Measurements from ENCODE around the gene CENPT. TPM values are rescaled to one million over a fixed set of nuclear protein-coding genes. Genes with fewer than 3 reads are reported as not detected.
A peak's percentile ranks its signal among the peaks of the same experiment; 100 is the strongest.

Gene CENPT
- total and polyA plus RNA-seq, 2 of the 13 experiments (the other 11 are each of a cell fraction or from before 2014, with no cell fraction given) = 40.9 to 43.3 TPM

DNA sequence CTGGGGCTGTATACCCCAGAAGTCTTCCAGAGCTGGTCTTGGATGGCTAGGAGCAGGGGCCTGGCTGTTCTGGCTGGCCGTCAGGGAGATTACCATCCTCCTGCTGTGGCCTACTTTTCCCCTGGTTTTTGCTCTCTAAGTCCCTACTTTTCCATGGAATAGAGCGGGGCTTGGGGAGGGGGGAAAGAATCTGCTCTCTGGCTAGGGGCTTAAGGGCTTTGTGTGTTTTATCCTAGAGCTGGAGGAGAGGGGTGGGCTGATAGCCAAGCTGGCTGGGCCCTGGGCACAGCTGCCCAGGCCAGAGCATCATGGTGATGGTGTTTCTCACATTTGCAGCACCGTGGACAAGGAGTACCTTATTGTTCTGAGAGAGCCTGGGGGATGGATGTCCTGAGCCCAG is 40.8 kb upstream of the CENPT start (continued):
- TF ChIP-seq, protein P1, sequence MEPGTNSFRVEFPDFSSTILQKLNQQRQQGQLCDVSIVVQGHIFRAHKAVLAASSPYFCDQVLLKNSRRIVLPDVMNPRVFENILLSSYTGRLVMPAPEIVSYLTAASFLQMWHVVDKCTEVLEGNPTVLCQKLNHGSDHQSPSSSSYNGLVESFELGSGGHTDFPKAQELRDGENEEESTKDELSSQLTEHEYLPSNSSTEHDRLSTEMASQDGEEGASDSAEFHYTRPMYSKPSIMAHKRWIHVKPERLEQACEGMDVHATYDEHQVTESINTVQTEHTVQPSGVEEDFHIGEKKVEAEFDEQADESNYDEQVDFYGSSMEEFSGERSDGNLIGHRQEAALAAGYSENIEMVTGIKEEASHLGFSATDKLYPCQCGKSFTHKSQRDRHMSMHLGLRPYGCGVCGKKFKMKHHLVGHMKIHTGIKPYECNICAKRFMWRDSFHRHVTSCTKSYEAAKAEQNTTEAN (CRISPR knock-in tag; conservative IDR thresholded peaks at IDR 0.05) = no peak
- TF ChIP-seq CBX2 (IDR thresholded peaks at IDR 0.05; ENCODE audit: low read depth, low read length) (no peak), CBX2 (CRISPR knock-in tag; IDR thresholded peaks at IDR 0.05; ENCODE audit: low read depth) (no peak), ZKSCAN5 (CRISPR knock-in tag; IDR thresholded peaks at IDR 0.05) (no peak), FOXM1 (CRISPR knock-in tag; IDR thresholded peaks at IDR 0.05) (no peak)

DNA sequence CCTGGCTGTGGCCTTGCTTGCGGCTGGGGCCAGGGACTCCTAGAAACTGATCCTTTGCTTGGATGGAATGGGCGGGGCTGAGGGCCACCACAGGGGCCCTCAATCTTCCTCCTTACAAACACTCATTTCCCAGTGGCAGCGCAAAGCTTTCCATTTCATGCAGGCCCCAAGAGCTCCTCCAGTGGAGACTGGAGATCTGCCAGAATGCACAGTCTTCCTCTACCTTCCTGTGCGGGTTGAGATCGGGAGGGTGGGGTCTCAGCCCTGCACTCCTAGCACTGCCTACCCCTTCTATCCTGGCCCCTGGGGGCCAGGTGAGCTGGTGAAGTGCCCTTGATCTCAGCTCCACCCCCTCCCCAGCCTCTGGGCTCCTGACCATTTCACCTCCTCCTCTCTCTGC is 38.9 kb upstream of the CENPT start:
- no peak for ATAC-seq
- no peak for FAIRE-seq
- Histone ChIP-seq H3K79me2 (ENCODE audit: insufficient read depth, low read length) (no peaks in the 10 kb centered on the region), H3K4me2 (ENCODE audit: low read depth, low read length) (no peak overlapping the region), H3K9ac (ENCODE audit: insufficient read depth, low read depth, low read length) (no peak overlapping the region), H4K20me1 (ENCODE audit: insufficient read depth, low read length) (no peaks in the 10 kb centered on the region), H3K4me3 (replicated peaks in 1 of 3; ENCODE audit: insufficient read depth in 1 of 3, low read depth in 2 of 3, low read length in 3 of 3) (no peak overlapping the region), H3K36me3 (replicated peaks in 1 of 2; ENCODE audit: control insufficient read depth in 1 of 2, insufficient read depth in 2 of 2, low read length in 2 of 2) (peaks cover 19 to 41% of the 10 kb centered on the region in 2 experiments), H3K27me3 (ENCODE audit: control insufficient read depth in 1 of 2, insufficient read depth in 2 of 2, low read length in 2 of 2) (no peaks in the 10 kb centered on the region), H3K27ac (ENCODE audit: extremely low read length, insufficient read depth, low read length) (peak overlapping the region; percentile 13), H2AFZ (ENCODE audit: low read length) (no peak overlapping the region), H3K9me3 (ENCODE audit: low read length) (no peaks in the 10 kb centered on the region), H3K4me1 (ENCODE audit: insufficient read depth, low read length) (peaks cover 31% of the 10 kb centered on the region)
- intact Hi-C loops (cut with micrococcal nuclease; ENCODE audit: unreplicated experiment) = no loop called here
- no TSS peak for BruUV-seq (replicated peaks)
- CTCF ChIA-PET (ENCODE audit: low intra/inter-chr PET ratio, low total read pairs) = interaction anchor here (5.3 kb wide), 1 partner anchor 42 kb away, joined by 63 read pairs; no protein-coding TSS in a partner anchor
- WGBS (ENCODE audit: low lambda C conversion rate) = 94% methylated on average over 4 of the region's 5 CpGs
- POLR2A ChIA-PET = interaction anchor here (1.0 to 1.2 kb wide), 2 partner anchors 29 to 49 kb away, joined by 3 to 4 read pairs; no protein-coding TSS in a partner anchor
- in situ Hi-C loops (cut with HindIII; ENCODE audit: extremely low pct_ligation_motif_present, low pct_unique_long_range_greater_than_20kb) = loop anchor here (5.0 to 10.0 kb wide), 2 partner anchors 41 to 158 kb away; no protein-coding TSS in a partner anchor
- no peak for DNase-seq (ENCODE audit: low spot score)
- TF ChIP-seq, protein P2, sequence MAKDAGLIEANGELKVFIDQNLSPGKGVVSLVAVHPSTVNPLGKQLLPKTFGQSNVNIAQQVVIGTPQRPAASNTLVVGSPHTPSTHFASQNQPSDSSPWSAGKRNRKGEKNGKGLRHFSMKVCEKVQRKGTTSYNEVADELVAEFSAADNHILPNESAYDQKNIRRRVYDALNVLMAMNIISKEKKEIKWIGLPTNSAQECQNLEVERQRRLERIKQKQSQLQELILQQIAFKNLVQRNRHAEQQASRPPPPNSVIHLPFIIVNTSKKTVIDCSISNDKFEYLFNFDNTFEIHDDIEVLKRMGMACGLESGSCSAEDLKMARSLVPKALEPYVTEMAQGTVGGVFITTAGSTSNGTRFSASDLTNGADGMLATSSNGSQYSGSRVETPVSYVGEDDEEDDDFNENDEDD (CRISPR knock-in tag; IDR thresholded peaks at IDR 0.05; ENCODE audit: borderline replicate concordance) = no peak
- no peak for TF ChIP-seq NFYB (CRISPR knock-in tag; IDR thresholded peaks at IDR 0.05)
- no peak for TF ChIP-seq CBFB (CRISPR knock-in tag; IDR thresholded peaks at IDR 0.05)
- TF ChIP-seq GATA4 (IDR thresholded peaks at IDR 0.05; ENCODE audit: borderline replicate concordance, low read depth) = no peak
- TF ChIP-seq, protein P3, sequence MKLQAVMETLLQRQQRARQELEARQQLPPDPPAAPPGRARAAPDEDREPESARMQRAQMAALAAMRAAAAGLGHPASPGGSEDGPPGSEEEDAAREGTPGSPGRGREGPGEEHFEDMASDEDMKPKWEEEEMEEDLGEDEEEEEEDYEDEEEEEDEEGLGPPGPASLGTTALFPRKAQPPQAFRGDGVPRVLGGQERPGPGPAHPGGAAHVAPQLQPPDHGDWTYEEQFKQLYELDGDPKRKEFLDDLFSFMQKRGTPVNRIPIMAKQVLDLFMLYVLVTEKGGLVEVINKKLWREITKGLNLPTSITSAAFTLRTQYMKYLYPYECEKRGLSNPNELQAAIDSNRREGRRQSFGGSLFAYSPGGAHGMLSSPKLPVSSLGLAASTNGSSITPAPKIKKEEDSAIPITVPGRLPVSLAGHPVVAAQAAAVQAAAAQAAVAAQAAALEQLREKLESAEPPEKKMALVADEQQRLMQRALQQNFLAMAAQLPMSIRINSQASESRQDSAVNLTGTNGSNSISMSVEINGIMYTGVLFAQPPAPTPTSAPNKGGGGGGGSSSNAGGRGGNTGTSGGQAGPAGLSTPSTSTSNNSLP (IDR thresholded peaks at IDR 0.05; ENCODE audit: low read depth, low read length) = no peak
- no peak for TF ChIP-seq ZNF781 (CRISPR knock-in tag; IDR thresholded peaks at IDR 0.05; ENCODE audit: borderline replicate concordance, not compliant biosample characterization)
- TF ChIP-seq BORCS8-MEF2B (CRISPR knock-in tag; IDR thresholded peaks at IDR 0.05) = no peak
- no peak for TF ChIP-seq JARID2 (CRISPR knock-in tag; IDR thresholded peaks at IDR 0.05; ENCODE audit: insufficient replicate concordance)
- TF ChIP-seq ZNF777 (CRISPR knock-in tag; IDR thresholded peaks at IDR 0.05) = no peak
- no peak for TF ChIP-seq MXD1 (CRISPR knock-in tag; IDR thresholded peaks at IDR 0.05)
- no peak for TF ChIP-seq HOXA5 (CRISPR knock-in tag; IDR thresholded peaks at IDR 0.05)
- TF ChIP-seq GATAD1 (CRISPR knock-in tag; IDR thresholded peaks at IDR 0.05) = no peak
- no peak for TF ChIP-seq FOXO1 (CRISPR knock-in tag; IDR thresholded peaks at IDR 0.05)
